Activated T-cell treated with anti-CD3 and anti-CD28 coated beads for 48 hours (primary cell): ENCODE measurements around the gene LRRC42.

ENCODE experiments used
- DNase-seq: peaks from one replicate; pipeline ENCODE4 v3.0.0-alpha.2; 2020; ENCODE audit warnings: low read depth

The LRRC42 gene

DNA sequence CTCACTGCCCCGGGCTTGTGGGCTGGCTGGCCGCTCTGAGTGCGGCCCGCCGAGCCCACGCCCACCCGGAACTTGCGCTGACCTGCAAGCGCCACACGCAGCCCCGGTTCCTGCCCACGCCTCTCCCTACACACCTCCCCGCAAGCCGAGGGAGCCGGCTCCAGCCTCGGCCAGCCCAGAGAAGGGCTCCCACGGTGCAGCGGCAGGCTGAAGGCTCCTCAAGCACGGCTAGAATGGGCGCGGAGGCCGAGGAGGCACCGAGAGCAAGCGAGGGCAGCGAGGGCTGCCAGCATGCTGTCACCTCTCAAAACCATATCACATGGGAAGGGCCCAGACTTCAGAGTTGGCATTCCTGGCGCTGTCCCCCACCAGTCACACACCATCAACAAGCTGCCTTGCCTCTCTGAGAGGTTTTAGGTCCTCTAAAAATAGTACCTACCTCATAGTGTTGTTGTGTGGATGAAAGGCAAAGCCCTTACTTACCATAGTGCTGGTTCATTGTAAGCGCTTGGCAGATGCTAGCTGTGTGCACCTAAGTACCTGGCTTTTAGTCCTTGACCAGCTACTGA is 58.4 kb downstream of the LRRC42 start:
- DNase-seq = no peak

DNA sequence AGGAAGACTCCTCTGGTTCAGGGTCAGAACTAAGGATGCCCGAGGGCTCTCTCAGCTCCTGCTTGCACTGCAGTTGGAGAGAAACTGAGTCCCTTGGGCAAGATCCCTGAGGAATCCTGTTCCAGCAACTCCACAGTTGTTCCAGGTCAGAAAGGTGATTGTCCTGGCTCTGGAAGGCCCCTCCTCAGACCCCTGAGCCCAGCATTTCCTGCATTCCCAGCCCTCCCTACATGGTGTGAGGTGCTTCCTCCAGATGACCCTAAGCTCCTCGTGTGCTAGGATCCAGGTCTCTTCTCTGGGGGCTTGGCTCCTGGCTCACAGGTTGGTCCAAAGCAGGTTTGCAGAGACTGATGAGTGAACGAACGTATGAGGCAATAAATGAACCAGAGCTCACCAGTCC is 60.4 kb downstream of the LRRC42 start:
- DNase-seq = no peak

GRCh38 chr1:54007613-54008012 is 61.5 kb downstream of the LRRC42 start:
- DNase-seq = no peak

DNA sequence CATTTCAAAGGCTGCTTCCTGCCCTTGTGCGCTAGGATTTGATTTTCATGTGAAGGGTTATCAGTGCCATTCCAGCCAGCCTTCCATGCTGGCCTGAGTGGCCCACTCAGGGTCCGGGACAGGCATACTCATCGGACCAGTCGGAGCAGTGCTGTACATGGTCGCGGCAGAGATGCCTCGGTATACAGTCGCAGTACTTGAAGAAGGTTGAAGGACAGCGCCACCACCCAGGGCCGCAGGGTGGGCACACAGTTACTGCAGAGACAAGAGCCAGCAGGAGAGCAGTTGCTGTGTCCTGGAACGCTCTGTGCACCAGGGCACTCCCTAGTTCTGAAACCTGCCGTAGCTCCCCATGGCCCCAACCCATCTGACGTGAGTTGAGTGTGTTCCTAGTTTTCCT is 62.7 kb downstream of the LRRC42 start:
- no peak for DNase-seq

GRCh38 chr1:54009406-54009805 is 63.3 kb downstream of the LRRC42 start:
- no peak for DNase-seq

GRCh38 chr1:54010415-54011117 is 64.4 kb downstream of the LRRC42 start:
- DNase-seq = no peak

- no peak for DNase-seq
These were observed 65.3 kb downstream of the LRRC42 start for GRCh38 chr1:54011316-54012007.

DNA sequence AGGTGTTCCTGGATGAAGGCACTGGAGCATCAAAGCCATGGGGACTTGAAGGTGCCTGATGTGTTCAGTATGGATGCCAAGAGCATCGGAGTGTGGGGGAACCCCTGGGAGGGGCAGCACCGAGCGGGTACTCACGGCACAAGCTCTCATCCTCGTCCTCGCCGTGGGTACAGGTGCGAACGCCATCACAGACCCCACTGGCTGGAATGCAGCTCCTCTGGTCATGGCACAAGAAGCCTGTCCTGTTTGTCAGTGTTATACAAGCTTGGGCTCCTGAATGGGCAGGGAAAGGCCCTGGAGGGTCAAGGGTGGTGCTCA is 65.8 kb downstream of the LRRC42 start:
- DNase-seq = no peak

- no peak for DNase-seq
These were observed 66.7 kb downstream of the LRRC42 start for GRCh38 chr1:54012863-54013262.

GRCh38 chr1:54013393-54014008 is 67.4 kb downstream of the LRRC42 start:
- no peak for DNase-seq

DNA sequence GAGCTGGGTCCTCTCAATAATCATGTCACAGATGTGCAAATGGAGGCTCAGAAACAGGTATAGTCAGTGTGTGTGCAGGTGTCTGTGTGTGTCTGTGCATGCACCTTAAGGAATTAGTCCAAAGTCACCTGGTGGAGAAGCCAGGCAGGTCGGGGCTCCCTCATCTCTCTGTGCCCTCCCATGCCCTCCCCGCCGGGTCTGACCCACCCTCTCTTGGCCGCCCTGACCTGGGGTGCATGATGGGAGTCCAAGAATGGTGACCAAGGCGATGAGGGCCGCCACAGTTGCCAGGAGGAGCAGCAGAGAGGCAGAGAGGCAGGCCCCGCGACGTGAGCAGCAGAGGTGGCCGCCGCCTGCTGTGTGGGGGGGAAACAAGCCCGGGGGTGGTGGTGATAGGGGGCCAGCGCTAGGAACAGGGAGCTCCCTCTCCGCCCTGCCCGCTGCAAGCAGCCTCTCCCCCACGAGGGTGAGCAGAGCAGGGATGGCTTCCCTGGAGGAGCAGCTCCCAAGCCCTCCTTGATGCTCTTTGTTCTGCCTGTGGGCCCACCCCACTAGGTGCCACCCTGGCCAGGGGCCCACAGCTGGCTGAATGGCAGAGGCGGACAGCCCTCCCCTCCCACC is 68.0 kb downstream of the LRRC42 start:
- no peak for DNase-seq

- DNase-seq = no peak
These were observed 70.5 kb downstream of the LRRC42 start for GRCh38 chr1:54016343-54017282.
